SKM-1 treated with dmso at 0.1 percent for 144 hours (cell line): Measurements from ENCODE around the gene STK39.

Experiments
- DNase-seq: peaks from one replicate; lab custom pipeline; 2025; ENCODE audit not compliant: unreplicated experiment; lab: John Stamatoyannopoulos, UW

The STK39 gene

GRCh38 chr2:168021800-168022587, 225.4 kb downstream of the STK39 start:
- no peak for DNase-seq

- DNase-seq, result no peak
These were observed 232.0 kb downstream of the STK39 start for GRCh38 chr2:168015274-168015953.

GRCh38 chr2:168009900-168010299, 237.5 kb downstream of the STK39 start:
- DNase-seq, result no peak

GRCh38 chr2:168008646-168009195, 238.7 kb downstream of the STK39 start:
- no peak for DNase-seq

GRCh38 chr2:168006498-168006897, 240.9 kb downstream of the STK39 start:
- no peak for DNase-seq

- DNase-seq, result no peak
These were observed 241.8 kb downstream of the STK39 start for GRCh38 chr2:168005586-168005985.

DNA sequence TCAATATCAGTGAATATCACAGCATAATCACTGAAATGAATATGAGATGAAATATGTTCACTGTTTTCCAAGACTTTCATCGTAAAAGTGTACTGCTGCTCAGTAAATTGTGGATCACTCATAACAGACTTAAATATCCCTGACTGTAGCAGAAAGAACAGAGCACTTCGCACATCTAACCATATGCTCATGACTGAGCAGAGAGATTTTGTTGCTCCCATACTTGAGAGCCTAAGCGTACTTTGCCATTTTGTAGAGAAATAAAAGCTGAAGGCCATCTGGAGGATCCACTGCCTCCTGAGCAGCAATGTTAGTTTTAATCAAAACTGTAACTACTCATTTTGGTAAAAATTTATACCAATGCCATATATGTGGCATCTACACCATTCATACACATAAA, 243.5 kb downstream of the STK39 start:
- DNase-seq, result no peak

- DNase-seq, result no peak
These were observed 245.3 kb downstream of the STK39 start for GRCh38 chr2:168002021-168002553.

DNA sequence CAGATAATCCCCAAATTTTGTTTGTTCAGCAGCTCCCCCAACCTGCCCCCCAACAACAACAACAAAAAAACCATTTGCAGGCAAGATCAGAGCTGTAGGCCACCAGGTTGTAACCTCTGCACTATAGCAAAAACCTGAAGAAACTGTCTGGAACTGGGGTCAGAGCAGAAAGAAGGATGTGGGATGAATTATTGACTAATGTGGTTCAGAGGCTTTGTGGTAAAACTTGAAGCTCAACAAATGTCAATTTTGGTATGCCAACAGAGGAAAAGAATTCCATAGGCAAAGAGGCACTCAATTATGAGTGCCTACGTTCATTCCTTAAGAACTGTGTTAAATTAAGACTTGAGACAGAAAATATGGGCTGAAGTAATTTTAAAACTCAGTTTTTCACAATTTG, 255.1 kb downstream of the STK39 start:
- no peak for DNase-seq

DNA sequence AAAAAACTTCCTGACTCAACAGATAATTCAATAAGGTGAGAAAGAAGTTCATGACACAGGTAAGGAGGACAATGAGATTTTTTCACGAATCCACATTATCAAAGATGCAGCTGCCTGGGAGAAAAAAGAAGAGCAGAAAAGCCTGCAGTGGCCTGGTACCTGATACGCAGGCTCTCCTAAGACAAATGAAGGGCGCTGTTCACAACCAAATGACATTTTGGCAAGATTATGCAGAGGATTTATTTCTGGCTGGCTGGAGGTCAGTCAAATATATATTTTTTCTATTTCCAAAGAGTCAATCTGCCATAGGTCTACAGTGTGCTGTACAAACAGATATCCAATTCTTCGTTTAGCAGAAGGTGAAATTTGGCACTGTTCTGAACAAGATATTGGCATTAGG, 257.3 kb downstream of the STK39 start:
- DNase-seq, result no peak

- no peak for DNase-seq
These were observed 259.1 kb downstream of the STK39 start for GRCh38 chr2:167988296-167988695.

GRCh38 chr2:167987558-167987957, 259.8 kb downstream of the STK39 start:
- no peak for DNase-seq

GRCh38 chr2:167987026-167987425, 260.4 kb downstream of the STK39 start:
- DNase-seq, result no peak

DNA sequence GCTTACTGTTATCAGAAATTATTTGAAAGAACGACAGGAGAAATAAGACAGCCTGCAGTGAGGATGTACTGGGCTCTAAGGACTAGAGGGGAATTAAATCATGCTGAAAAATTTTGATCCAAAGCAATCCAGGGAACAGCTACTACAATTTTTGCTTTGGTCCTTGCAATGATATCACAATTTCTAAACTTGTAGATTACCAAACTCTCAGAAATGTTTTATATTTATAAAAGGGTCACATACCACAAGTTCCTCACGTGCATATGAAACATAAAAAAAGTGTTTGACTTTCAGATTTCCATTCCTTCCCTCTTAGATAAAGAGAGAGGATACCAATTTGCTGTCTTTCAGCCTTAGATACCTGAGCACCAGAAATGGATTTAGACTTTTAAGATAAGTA, 261.2 kb downstream of the STK39 start:
- DNase-seq, result no peak

GRCh38 chr2:167981945-167982344, 265.4 kb downstream of the STK39 start:
- DNase-seq, result no peak

- DNase-seq, result no peak
These were observed 267.0 kb downstream of the STK39 start for GRCh38 chr2:167980439-167980838.

DNA sequence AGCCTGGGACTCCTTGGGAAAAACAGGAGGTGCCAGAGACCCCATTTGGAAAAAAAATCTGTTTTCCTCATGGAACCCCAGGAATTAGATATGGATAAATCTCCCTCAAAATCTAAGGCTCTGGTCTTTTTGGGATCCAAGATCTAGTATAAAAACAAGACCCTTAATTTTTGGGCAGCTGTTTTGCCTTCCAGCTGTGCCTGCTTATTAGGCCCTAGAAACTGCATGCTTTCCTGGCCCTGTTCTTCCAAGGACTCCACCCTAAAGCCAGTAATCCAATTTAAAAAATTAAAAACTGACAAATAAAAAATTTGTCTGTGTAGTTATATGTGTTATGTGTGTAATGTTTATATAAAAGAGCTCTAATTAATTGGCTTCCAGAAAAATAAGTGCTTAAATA, 274.6 kb downstream of the STK39 start:
- no peak for DNase-seq

GRCh38 chr2:167972020-167972419, 275.4 kb downstream of the STK39 start:
- no peak for DNase-seq

DNA sequence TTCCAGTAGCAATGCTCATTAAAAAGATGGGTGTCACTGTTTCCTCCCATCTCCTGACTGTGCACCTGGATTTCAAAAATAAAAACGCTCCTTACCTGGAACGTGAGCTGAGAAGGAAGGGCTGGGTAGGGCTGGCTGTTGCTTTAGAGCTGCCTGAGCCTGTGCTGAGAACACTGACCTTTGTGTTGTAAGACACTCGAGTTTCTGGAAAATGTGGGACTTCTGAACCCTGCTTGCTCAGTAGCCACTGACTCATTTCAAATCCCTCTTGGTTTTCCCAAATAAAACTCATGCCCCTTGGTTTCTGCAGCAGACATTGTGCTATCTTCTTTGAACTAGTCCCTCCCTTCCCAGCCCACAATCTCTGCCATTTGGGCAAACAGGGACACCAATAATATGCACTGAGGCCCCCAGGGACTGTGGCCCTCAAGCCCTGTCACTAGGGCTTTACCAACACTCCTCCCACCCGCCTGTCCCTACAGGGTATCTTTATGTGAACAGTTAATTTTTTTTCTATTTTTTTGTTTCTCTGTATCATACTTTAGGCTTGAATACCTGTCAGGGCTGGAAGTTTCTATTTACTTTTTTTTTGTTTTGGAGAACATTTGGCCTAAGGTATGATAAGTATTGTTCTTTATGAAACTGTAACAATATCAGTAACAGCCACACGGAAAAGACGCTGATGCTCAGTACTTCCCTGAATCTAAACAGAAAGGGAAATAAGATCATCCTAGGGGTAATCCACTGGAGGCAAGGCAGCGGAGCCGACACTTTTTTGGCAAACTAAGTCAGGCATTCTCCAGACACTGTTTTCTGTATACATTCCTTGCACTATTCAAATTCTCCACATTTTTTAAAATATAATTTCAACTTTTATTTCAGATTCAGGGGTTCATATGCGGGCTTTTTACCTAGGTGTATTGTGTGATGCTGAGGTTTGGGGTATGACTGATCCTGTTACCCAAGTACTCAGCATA, 280.2 kb downstream of the STK39 start:
- no peak for DNase-seq

GRCh38 chr2:167965907-167966761, 281.3 kb downstream of the STK39 start:
- DNase-seq, result no peak
